GM19193 (cell line): ENCODE results near the gene MSANTD2.

ENCODE experiments used
- POLR2A ChIP-seq: IDR thresholded peaks from 4 replicates; pipeline ENCODE4 v1.6.1; 2011; ENCODE audit not compliant: insufficient read depth, insufficient read length; ENCODE audit errors: extremely low read depth

MSANTD2 gene

GRCh38 chr11:124829986-124830385, 29.8 kb upstream of the MSANTD2 start:
- TF ChIP-seq POLR2A: no peak

DNA sequence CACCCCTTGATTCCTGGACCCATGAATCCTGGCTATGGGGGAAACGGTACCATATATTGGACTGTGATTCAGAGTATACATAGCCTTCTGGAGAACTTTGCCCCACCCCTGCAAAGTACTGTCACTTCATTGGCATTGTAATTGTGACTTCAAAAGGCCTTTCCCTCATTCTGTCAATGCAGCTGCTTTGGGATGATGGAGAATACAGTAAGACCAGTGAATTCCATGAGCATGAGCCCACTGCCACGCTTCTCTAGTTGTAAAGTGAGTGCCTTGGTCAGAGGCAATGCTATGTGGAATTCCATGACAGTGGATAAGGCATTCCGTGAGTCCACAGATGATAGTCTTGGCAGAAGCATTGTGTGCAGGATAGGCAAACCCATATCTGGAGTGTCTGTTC, 25.7 kb upstream of the MSANTD2 start:
- no peak for TF ChIP-seq POLR2A

DNA sequence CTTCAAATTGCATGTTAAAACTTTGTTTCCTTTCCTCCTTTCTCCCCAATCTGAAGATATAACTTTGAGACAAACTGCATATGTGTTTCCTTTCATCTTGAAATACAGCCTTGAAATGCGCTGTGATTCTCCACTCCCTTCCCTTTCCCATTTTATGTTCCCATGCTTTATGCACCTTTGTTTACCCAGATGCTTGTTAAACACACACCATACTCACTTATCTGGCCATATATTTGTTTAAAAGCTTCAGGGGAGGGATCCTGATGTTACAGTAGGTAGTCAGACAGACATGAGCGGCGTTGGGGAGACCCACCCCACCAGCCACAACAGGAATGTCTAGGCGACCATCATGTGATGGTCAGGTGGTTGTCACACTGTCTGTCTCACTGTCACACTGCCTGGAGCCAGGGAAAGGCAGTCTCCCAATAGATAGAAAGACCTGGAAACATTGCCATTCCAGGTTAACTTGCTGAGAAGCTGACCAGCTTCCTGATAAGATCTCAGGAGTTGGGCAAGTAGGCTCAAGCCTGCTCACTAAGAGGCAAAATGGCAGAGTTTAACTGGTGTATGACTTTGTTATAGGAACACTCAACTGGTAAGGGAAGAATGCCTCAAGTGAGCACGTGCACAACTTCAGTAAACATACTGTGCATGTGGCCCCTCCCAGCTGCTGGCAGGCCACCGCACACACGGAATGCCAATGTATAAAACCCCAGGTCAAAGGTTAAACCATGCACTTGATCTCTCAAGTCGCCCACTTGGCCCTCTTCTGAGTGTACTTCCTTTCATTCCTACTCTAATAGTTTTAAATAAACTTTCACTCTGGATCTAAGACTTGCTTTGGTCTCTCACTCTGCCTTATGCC, 23.5 kb upstream of the MSANTD2 start:
- no peak for TF ChIP-seq POLR2A

GRCh38 chr11:124821995-124822730, 22.0 kb upstream of the MSANTD2 start:
- no peak for TF ChIP-seq POLR2A

GRCh38 chr11:124817036-124817435, 16.8 kb upstream of the MSANTD2 start:
- no peak for TF ChIP-seq POLR2A

- TF ChIP-seq POLR2A: no peak
Measured at GRCh38 chr11:124814739-124815138, 14.5 kb upstream of the MSANTD2 start.

DNA sequence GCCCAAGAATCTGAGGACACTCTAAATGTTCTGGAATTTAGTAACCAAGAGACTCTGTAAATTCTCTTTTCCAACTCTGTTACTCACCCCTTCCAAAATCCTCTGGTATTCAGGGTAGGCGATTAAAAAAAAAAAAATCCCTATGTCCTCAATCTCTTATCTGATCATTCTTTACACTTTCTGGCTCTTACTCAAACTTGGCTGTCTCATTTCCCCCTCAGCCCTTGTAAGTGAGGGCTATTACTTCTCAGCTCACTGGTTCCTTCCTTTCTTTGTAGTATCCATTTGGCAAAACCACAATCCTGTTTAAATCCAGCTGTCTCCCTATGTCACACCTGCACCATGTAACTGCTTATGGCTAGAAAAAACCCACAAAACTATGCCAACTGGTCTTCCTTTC, 12.7 kb upstream of the MSANTD2 start:
- no peak for TF ChIP-seq POLR2A

GRCh38 chr11:124811399-124812125, 11.4 kb upstream of the MSANTD2 start:
- TF ChIP-seq POLR2A: no peak

- TF ChIP-seq POLR2A: no peak
Measured at GRCh38 chr11:124807660-124808270, 7.6 kb upstream of the MSANTD2 start.

DNA sequence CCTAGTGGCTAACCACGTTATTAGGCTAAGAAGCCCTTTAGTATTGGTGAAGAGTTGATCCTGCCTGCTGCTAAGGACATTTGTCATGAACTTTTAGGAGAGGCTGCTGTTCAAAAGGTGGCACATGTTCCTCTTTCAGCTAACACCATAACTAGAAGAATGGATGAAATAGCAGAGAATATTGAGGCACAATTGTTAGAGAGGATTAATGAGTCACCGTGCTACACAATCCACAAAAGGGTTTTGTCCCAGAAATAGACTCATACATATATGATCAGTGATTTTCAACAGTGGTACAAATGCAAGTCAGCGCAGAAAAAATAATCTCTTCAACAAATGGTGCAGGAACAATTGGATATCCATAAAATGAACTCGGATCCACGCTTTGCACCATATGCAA, 7.0 kb upstream of the MSANTD2 start:
- TF ChIP-seq POLR2A: no peak

DNA sequence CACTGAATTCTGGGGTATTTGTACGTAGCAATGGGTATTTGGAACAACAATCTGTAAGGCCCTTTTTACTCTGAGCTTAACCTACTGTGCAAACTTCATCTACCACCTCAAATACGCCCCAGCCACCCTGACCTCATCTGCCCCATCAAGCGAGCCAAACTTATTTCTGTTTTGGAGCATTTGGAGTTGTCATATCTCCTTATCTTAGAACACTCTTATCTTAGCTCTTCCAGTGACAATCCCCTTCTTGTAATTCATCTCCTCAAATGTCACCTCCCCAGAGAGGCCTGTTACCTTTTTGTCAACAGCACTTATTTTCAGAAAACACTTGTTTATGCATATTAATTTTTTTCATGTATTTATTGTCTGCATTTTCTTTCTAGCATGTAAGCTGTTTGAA, 4.7 kb upstream of the MSANTD2 start:
- TF ChIP-seq POLR2A: no peak

DNA sequence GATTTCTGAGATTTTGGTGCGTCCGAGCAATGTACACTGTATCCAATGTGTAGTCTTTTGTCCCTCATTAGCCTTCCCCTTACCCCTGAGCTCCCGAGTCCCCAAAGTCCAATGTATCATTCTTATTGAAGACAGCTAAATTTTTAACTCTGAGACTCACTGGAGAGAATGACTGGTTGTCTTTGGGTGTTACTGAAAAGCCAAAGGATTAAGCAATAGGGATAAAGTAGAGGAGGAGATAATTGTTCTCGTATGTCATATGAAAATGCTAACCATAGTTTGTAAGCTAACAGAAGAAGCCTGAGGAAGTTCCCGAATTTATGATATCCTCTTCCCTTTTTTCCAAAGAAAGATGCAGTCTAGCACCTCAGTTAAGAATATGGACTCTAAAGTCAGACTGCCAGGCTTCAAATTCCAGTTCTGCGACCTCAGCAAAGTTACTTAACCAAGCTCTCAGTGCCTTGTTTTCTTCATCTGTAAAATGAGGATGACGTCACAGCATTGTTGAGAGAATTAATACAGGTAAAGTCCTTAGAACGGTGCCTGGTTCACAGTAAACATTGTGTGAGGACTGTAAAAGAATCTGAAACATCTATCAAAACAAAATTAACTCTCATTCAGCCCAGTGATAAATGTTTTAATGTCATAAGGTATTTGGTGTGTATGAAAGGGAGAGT, 1.6 kb upstream of the MSANTD2 start:
- no peak for TF ChIP-seq POLR2A

DNA sequence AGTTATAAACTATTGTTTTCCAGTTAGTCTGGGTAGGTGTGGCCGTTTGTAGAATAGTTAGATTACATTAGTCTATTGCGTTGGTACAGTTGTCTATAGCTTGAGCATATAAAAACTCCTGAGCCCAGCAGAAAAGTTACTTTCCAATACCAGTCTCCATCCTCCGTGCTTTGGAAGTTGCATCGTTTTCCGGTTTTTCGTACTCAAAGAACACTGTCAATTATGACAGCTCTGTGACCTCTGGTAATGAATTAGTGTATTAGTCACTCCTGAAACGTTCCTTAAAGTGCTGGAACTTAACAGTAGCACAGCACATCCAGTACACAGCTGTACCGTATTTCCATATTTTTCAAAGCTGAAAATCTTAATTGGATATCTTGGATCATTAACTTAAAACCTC, 808 bp upstream of the MSANTD2 start:
- TF ChIP-seq POLR2A: no peak
